H1 (cell line): ENCODE data around the gene RPLP2. TPM values are rescaled to one million over a fixed set of nuclear protein-coding genes. Genes with fewer than 3 reads are reported as not detected.

Experiments
- ATF2 ChIP-seq: IDR thresholded peaks from 2 replicates; pipeline ENCODE4 v1.6.1; 2012; ENCODE audit warnings: low read length, inconsistent platforms
- BACH1 ChIP-seq: IDR thresholded peaks from 2 replicates; pipeline ENCODE4 v1.6.1; 2012; ENCODE audit warnings: low read length, improper control_type of control experiment
- BRCA1 ChIP-seq: IDR thresholded peaks from 2 replicates; pipeline ENCODE4 v1.6.1; 2012; ENCODE audit warnings: low read depth, low read length, improper control_type of control experiment
- CREB1 ChIP-seq: IDR thresholded peaks from 2 replicates; pipeline ENCODE4 v1.6.1; 2012; ENCODE audit warnings: inconsistent platforms
- JUND ChIP-seq: IDR thresholded peaks from 2 replicates; pipeline ENCODE4 v1.6.1; 2011; ENCODE audit warnings: mild to moderate bottlenecking, improper control_type of control experiment, low read length
- MAFK ChIP-seq: IDR thresholded peaks from 2 replicates; pipeline ENCODE4 v1.6.1; 2012; ENCODE audit warnings: low read depth, mild to moderate bottlenecking, improper control_type of control experiment, low read length
- MAX ChIP-seq: IDR thresholded peaks from 2 replicates; pipeline ENCODE4 v1.6.1; 2012; ENCODE audit warnings: inconsistent platforms
- NRF1 ChIP-seq: IDR thresholded peaks from 2 replicates; pipeline ENCODE4 v1.6.1; 2011; ENCODE audit warnings: mild to moderate bottlenecking, low read depth, low read length, improper control_type of control experiment
- POLR2A ChIP-seq, 2 experiments: IDR thresholded peaks; 1 replicate in 1 of 2; 2 replicates in 1 of 2; pipeline ENCODE4 v1.6.1; 2011; ENCODE audit warnings: low read depth in 2 of 2, low read length in 2 of 2, mild to moderate bottlenecking in 2 of 2; ENCODE audit errors: control extremely low read depth in 1 of 2
- POU5F1 ChIP-seq: IDR thresholded peaks from 2 replicates; pipeline ENCODE4 v1.6.1; 2011; ENCODE audit warnings: low read depth, mild to moderate bottlenecking, low read length, moderate library complexity
- RAD21 ChIP-seq, 2 experiments: IDR thresholded peaks in 1 of 2; conservative IDR thresholded peaks in 1 of 2; 2 replicates each; pipeline ENCODE4 v1.6.1; 2011; ENCODE audit warnings: low read depth in 2 of 2, low read length in 2 of 2, improper control_type of control experiment in 1 of 2, inconsistent platforms in 1 of 2, mild to moderate bottlenecking in 1 of 2, moderate library complexity in 1 of 2
- RNF2 ChIP-seq: fragments of 200-900, 300-1000 bp; sonication (generic); IDR thresholded peaks from 2 replicates; pipeline ENCODE4 v1.7.1; 2016; ENCODE audit warnings: borderline replicate concordance, low read depth, mild to moderate bottlenecking, antibody characterized with exemption, low read length; ENCODE audit not compliant: poor library complexity, severe bottlenecking; ENCODE audit errors: missing control alignments
- RXRA ChIP-seq: IDR thresholded peaks from 2 replicates; pipeline ENCODE4 v1.6.1; 2011; ENCODE audit warnings: low read depth, mild to moderate bottlenecking, low read length, moderate library complexity; ENCODE audit not compliant: insufficient read depth
- SAP30 ChIP-seq: fragments of 300-600 bp; sonication (generic); IDR thresholded peaks from 2 replicates; pipeline ENCODE4 v1.7.1; 2012; ENCODE audit warnings: low read length, moderate library complexity, mild to moderate bottlenecking, inconsistent platforms; ENCODE audit not compliant: insufficient read depth, insufficient replicate concordance
- SP1 ChIP-seq: IDR thresholded peaks from 2 replicates; pipeline ENCODE4 v1.6.1; 2011; ENCODE audit warnings: low read depth, low read length
- SP2 ChIP-seq: IDR thresholded peaks from 2 replicates; pipeline ENCODE4 v1.6.1; 2012; ENCODE audit warnings: mild to moderate bottlenecking, low read length, inconsistent platforms
- SP4 ChIP-seq: IDR thresholded peaks from 2 replicates; pipeline ENCODE4 v1.6.1; 2012; ENCODE audit warnings: low read length, inconsistent platforms
- TAF1 ChIP-seq: IDR thresholded peaks from 2 replicates; pipeline ENCODE4 v1.6.1; 2011; ENCODE audit warnings: mild to moderate bottlenecking, low read depth, low read length
- polyA plus RNA-seq, 7 experiments: library from polyadenylated mRNA; depleted of rRNA in 3 of 7; stranded (reverse) in 5 of 7; unstranded in 2 of 7; fragments of >200 nt in 5 of 7; fragments of 200-250 nt in 2 of 7; gene quantifications; 1 replicate in 5 of 7; 2 replicates in 1 of 7; 4 replicates in 1 of 7; pipeline versions ENCODE4 v1.2.1 to v1.2.3, GENCODE V29; 2011 to 2013; ENCODE audit warnings: missing spikeins in 2 of 7, mixed read lengths in 2 of 7
- total RNA-seq: library from RNA; stranded (reverse); fragmentation: NEBNext Ultra II Directional; extraction: Animal tissue kit (Norgen Biotek cat#: 25700); gene quantifications from 2 replicates; pipeline ENCODE4 v1.2.1, GENCODE V29; 2021

RPLP2 gene
- total and polyA plus RNA-seq, 2 of the 8 experiments (the other 6 are each of a cell fraction or from before 2014, with no cell fraction given) = 1,789 to 2,106 TPM

- TF ChIP-seq RNF2 (no peak), ATF2 (no peak), POLR2A (IDR thresholded peaks at IDR 0.05; ENCODE audit: control extremely low read depth in 1 of 2, low read depth in 2 of 2, low read length in 2 of 2) (no peak), BACH1 (0 out of 2 replicates have a peak, but pooled peaks have one; percentile 3), SP2 (no peak), JUND (no peak), CREB1 (no peak), RAD21 (IDR thresholded peaks at IDR 0.05 in 1 of 2, conservative IDR thresholded peaks at IDR 0.05 in 1 of 2; ENCODE audit: low read depth in 2 of 2, low read length in 2 of 2) (no peak), SP1 (0 out of 2 replicates have a peak, but pooled peaks have one; percentile 47), SP4 (no peak), RXRA (no peak), TAF1 (no peak), MAFK (no peak), POU5F1 (no peak), NRF1 (no peak), SAP30 (no peak), MAX (peak; percentile 92), BRCA1 (no peak)
Observed at GRCh38 chr11:830295-831117, 20.7 kb downstream of the RPLP2 start (continued).
